IMR-90 (cell line): ENCODE data around the gene TMCO2. TPM values are rescaled to one million over a fixed set of nuclear protein-coding genes. Genes with fewer than 3 reads are reported as not detected.

Experiments
- ATAC-seq: fragments of 200-7000 bp; cut with Tn5 transposase; 2 replicates; pipeline ENCODE4 v1.9.1; 2020; ENCODE audit warnings: low read depth, mild to moderate bottlenecking, moderate library complexity
- BruUV-seq: library from RNA; stranded (reverse); fragments of 400-500 nt; replicated peaks from 2 replicates; lab custom pipeline; 2021; lab: Mats Ljungman, UMichigan
- CTCF ChIA-PET: fragments of 300-600 bp; formaldehyde crosslinking; extraction: SDS; loops from one replicate; lab custom pipeline; 2021; ENCODE audit warnings: antibody characterized with exemption; lab: Yijun Ruan, JAX
- POLR2A ChIA-PET: fragments of 300-600 bp; sonication (Branson Sonifier 250); formaldehyde crosslinking; loops from one replicate; lab custom pipeline; 2022; ENCODE audit warnings: antibody characterized with exemption; ENCODE audit not compliant: unreplicated experiment; lab: Charles Lee
- DNase-seq: peaks from one replicate; pipeline ENCODE4 v3.0.0; 2013
- H2AFZ ChIP-seq: replicated peaks from 2 replicates; pipeline ENCODE3; 2013; ENCODE audit warnings: low read length, mild to moderate bottlenecking; ENCODE audit not compliant: poor library complexity
- H2AK5ac ChIP-seq: 2 replicates; pipeline ENCODE4 v1.6.1; 2013; ENCODE audit warnings: low read depth, low read length, inconsistent platforms
- H2AK9ac ChIP-seq: replicated peaks from 2 replicates; pipeline ENCODE3; 2013; ENCODE audit warnings: mild to moderate bottlenecking, low read depth, low read length, moderate library complexity; ENCODE audit not compliant: poor library complexity
- H2BK120ac ChIP-seq: 2 replicates; pipeline ENCODE4 v1.6.1; 2013; ENCODE audit warnings: low read depth, low read length, inconsistent platforms
- H2BK15ac ChIP-seq: 3 replicates; pipeline ENCODE4 v1.6.1; 2013; ENCODE audit warnings: low read depth, low read length, inconsistent platforms
- H2BK20ac ChIP-seq: 2 replicates; pipeline ENCODE4 v1.6.1; 2013; ENCODE audit warnings: low read depth, mild to moderate bottlenecking, inconsistent platforms, low read length, moderate library complexity
- H2BK5ac ChIP-seq: 2 replicates; pipeline ENCODE4 v1.6.1; 2013; ENCODE audit warnings: mild to moderate bottlenecking, low read depth, low read length, inconsistent platforms; ENCODE audit not compliant: poor library complexity, severe bottlenecking
- H3K14ac ChIP-seq: replicated peaks from 2 replicates; pipeline ENCODE4 v1.6.1; 2013; ENCODE audit warnings: low read depth, low read length, inconsistent platforms
- H3K18ac ChIP-seq: 2 replicates; pipeline ENCODE4 v1.6.1; 2013; ENCODE audit warnings: low read depth, low read length, control low read depth
- H3K23ac ChIP-seq: 2 replicates; pipeline ENCODE4 v1.6.1; 2013; ENCODE audit warnings: low read depth, low read length, inconsistent platforms
- H3K27ac ChIP-seq: 2 replicates; pipeline ENCODE4 v1.5.1; 2013; ENCODE audit warnings: mild to moderate bottlenecking, control low read depth, low read length; ENCODE audit not compliant: insufficient read depth
- H3K27me3 ChIP-seq: 2 replicates; pipeline ENCODE4 v1.6.1; 2013; ENCODE audit warnings: low read length; ENCODE audit not compliant: control insufficient read depth, insufficient read depth
- H3K36me3 ChIP-seq: 2 replicates; pipeline ENCODE4 v1.6.1; 2013; ENCODE audit warnings: low read length, mixed read lengths; ENCODE audit not compliant: control insufficient read depth, insufficient read depth
- H3K4ac ChIP-seq: 2 replicates; pipeline ENCODE4 v1.6.1; 2013; ENCODE audit warnings: low read depth, low read length, inconsistent platforms
- H3K4me1 ChIP-seq: 2 replicates; pipeline ENCODE4 v1.6.1; 2013; ENCODE audit warnings: low read length, mixed read lengths; ENCODE audit not compliant: control insufficient read depth, insufficient read depth
- H3K4me2 ChIP-seq: 2 replicates; pipeline ENCODE4 v1.6.1; 2013; ENCODE audit warnings: low read depth, mild to moderate bottlenecking, control low read depth, low read length, moderate library complexity
- H3K4me3 ChIP-seq: 2 replicates; pipeline ENCODE4 v1.5.1; 2013; ENCODE audit warnings: low read depth, mild to moderate bottlenecking, control low read depth, low read length, moderate library complexity; ENCODE audit not compliant: insufficient read depth
- H3K56ac ChIP-seq: 2 replicates; pipeline ENCODE4 v1.6.1; 2013; ENCODE audit warnings: low read length, inconsistent platforms; ENCODE audit not compliant: insufficient read depth; ENCODE audit errors: extremely low read depth
- H3K79me1 ChIP-seq, 2 experiments: 2 replicates each; pipeline ENCODE4 v1.6.1; 2013; ENCODE audit warnings: low read length in 2 of 2, inconsistent platforms in 1 of 2, low read depth in 1 of 2
- H3K9ac ChIP-seq: 2 replicates; pipeline ENCODE4 v1.6.1; 2013; ENCODE audit warnings: low read depth, low read length, control low read depth
- H3K9me1 ChIP-seq: 2 replicates; pipeline ENCODE4 v1.6.1; 2013; ENCODE audit warnings: low read length, inconsistent platforms; ENCODE audit not compliant: insufficient read depth
- H3K9me3 ChIP-seq: 2 replicates; pipeline ENCODE4 v1.6.1; 2013; ENCODE audit warnings: low read length; ENCODE audit not compliant: control insufficient read depth, insufficient read depth
- H4K20me1 ChIP-seq: 2 replicates; pipeline ENCODE4 v1.6.1; 2013; ENCODE audit warnings: low read length, inconsistent platforms; ENCODE audit not compliant: insufficient read depth
- H4K5ac ChIP-seq: 2 replicates; pipeline ENCODE4 v1.6.1; 2013; ENCODE audit warnings: mild to moderate bottlenecking, low read depth, low read length, control low read depth
- H4K8ac ChIP-seq, 2 experiments: 2 replicates each; pipeline ENCODE4 v1.6.1; 2013; ENCODE audit warnings: low read depth in 2 of 2, low read length in 2 of 2, control low read depth in 1 of 2, inconsistent platforms in 1 of 2
- H4K91ac ChIP-seq: 2 replicates; pipeline ENCODE4 v1.6.1; 2013; ENCODE audit warnings: low read depth, low read length, inconsistent platforms; ENCODE audit not compliant: insufficient read depth
- BHLHE40 ChIP-seq: fragments of 150-350 bp; IDR thresholded peaks from 2 replicates; pipeline ENCODE4 v1.6.1; 2016; ENCODE audit warnings: mild to moderate bottlenecking, low read depth, low read length
- CEBPB ChIP-seq: IDR thresholded peaks from 2 replicates; pipeline ENCODE4 v1.6.1; 2012; ENCODE audit warnings: low read depth, low read length, improper control_type of control experiment
- CTCF ChIP-seq: conservative IDR thresholded peaks from 2 replicates; pipeline ENCODE4 v1.5.1; 2012; ENCODE audit warnings: mild to moderate bottlenecking, low read depth, low read length, improper control_type of control experiment
- ELK1 ChIP-seq: fragments of 150-350 bp; IDR thresholded peaks from 2 replicates; pipeline ENCODE4 v1.6.1; 2016; ENCODE audit warnings: low read depth, mild to moderate bottlenecking, low read length, moderate library complexity, borderline replicate concordance
- MAFK ChIP-seq: IDR thresholded peaks from 2 replicates; pipeline ENCODE4 v1.6.1; 2012; ENCODE audit warnings: low read depth, low read length, improper control_type of control experiment
- SMC3 ChIP-seq: fragments of 150-350 bp; IDR thresholded peaks from 2 replicates; pipeline ENCODE4 v1.6.1; 2016; ENCODE audit warnings: low read depth, mild to moderate bottlenecking, antibody characterized with exemption, low read length, moderate library complexity
- USF2 ChIP-seq: fragments of 150-350 bp; IDR thresholded peaks from 2 replicates; pipeline ENCODE4 v1.6.1; 2017; ENCODE audit warnings: mild to moderate bottlenecking, antibody characterized with exemption, low read length, low read depth
- dilution Hi-C: fragments of 300-500 bp; cut with HindIII; formaldehyde crosslinking; loops from one replicate; pipeline ENCODE4 v1.14.3; 2018; ENCODE audit warnings: low sequenced_read_pairs; ENCODE audit not compliant: unreplicated experiment
- in situ Hi-C: fragments of 300-500 bp; cut with MboI; formaldehyde crosslinking; loops from 3 replicates; pipeline ENCODE4 v1.14.3; 2019; ENCODE audit warnings: low sequenced_read_pairs, inconsistent platforms, mixed read lengths
- intact Hi-C: fragments of 100-400 bp; cut with micrococcal nuclease; formaldehyde crosslinking; loops from 2 replicates; pipeline ENCODE4 v1.10.0; 2022
- polyA plus RNA-seq, 3 experiments: library from polyadenylated mRNA; depleted of rRNA; stranded (reverse); fragments of >200 nt; gene quantifications; 2 replicates each; pipeline ENCODE4 v1.2.3, GENCODE V29; 2012; ENCODE audit warnings: low replicate concordance in 1 of 3
- total RNA-seq: library from RNA; depleted of rRNA; stranded (reverse); fragments of >200 nt; gene quantifications from 2 replicates; pipeline ENCODE4 v1.2.3, GENCODE V29; 2012

The TMCO2 gene
- total and polyA plus RNA-seq, 2 of the 4 experiments (the other 2 are of a cell fraction), result not detected

GRCh38 chr1:40265298-40265697 is 17.6 kb downstream of the TMCO2 start:
- Histone ChIP-seq H2BK120ac (no peak overlapping the region), H2AK5ac (no peak overlapping the region), H4K91ac (no peak overlapping the region), H3K56ac (no peak overlapping the region), H2AFZ (no peak overlapping the region), H2AK9ac (no peak overlapping the region), H3K4me3 (no peak overlapping the region), H3K4me1 (peaks cover 7% of the 10 kb centered on the region), H3K9me3 (no peaks in the 10 kb centered on the region), H3K36me3 (peaks cover 18% of the 10 kb centered on the region), H3K4ac (no peak overlapping the region), H3K4me2 (no peak overlapping the region), H3K27me3 (no peaks in the 10 kb centered on the region), H3K79me1 (peaks cover 28 to 62% of the 10 kb centered on the region in 2 experiments), H3K18ac (no peak overlapping the region), H4K5ac (no peak overlapping the region), H2BK20ac (no peak overlapping the region), H3K14ac (no peak overlapping the region), H3K27ac (no peak overlapping the region), H3K9me1 (peaks cover 9% of the 10 kb centered on the region), H4K8ac (no peak overlapping the region), H3K9ac (no peak overlapping the region), H2BK5ac (no peak overlapping the region), H3K23ac (no peak overlapping the region), H2BK15ac (no peak overlapping the region), H4K20me1 (peaks cover 9% of the 10 kb centered on the region)
- in situ Hi-C loops, result no loop called here
- intact Hi-C loops, result no loop called here
- dilution Hi-C loops, result no loop called here
- ATAC-seq, result no peak
- ChIA-PET CTCF (interaction anchor here (0.6 kb wide), 1 partner anchor 174 kb away, joined by 6 read pairs; no protein-coding TSS in a partner anchor), POLR2A (no interaction called here)
- no peak for DNase-seq
- TF ChIP-seq ELK1, result no peak
- TF ChIP-seq MAFK, result no peak
- no peak for TF ChIP-seq BHLHE40
- TF ChIP-seq USF2, result no peak
- no peak for TF ChIP-seq SMC3
- no peak for TF ChIP-seq CEBPB
- no peak for TF ChIP-seq CTCF
- BruUV-seq, result no TSS peak
